GM13976 (cell line): ENCODE data around the gene DMRTC2.

Experiments used
- DNase-seq: peaks from one replicate; pipeline ENCODE4 v3.0.0; 2012; ENCODE audit warnings: low spot score
- in situ Hi-C: fragments of 300-500 bp; cut with MboI; formaldehyde crosslinking; loops from one replicate; pipeline ENCODE4 v1.12.0; 2022; ENCODE audit warnings: low sequenced_read_pairs, mixed read lengths, inconsistent platforms; ENCODE audit not compliant: unreplicated experiment
- TF ChIP-seq, protein P1 (sequence below): IDR thresholded peaks from 2 replicates; pipeline ENCODE4 v1.5.1; 2012; ENCODE audit warnings: borderline replicate concordance, mild to moderate bottlenecking; ENCODE audit not compliant: insufficient read depth; ENCODE audit errors: extremely low read depth, missing control alignments, control extremely low read depth

Gene DMRTC2

DNA sequence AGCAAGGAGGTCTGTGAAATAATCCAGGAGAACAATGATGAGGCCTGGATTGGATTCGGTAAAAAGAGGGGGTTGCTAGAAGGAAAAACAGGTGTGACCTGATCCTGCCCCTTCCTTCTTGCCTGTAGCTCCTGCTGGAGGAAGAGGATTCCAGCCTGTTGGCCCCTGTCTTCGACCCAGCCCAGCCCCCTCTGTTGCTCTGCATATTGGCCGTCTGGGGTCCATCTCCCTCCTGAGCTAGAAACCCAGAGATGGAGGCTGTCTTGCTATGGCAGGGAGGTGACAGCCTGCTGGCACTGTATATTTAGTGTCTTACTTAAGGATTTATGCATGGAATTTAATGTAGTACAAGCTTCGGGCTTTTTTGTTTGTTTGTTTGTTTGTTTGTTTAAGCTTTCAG is 6.6 kb downstream of the DMRTC2 start:
- TF ChIP-seq, protein P1, sequence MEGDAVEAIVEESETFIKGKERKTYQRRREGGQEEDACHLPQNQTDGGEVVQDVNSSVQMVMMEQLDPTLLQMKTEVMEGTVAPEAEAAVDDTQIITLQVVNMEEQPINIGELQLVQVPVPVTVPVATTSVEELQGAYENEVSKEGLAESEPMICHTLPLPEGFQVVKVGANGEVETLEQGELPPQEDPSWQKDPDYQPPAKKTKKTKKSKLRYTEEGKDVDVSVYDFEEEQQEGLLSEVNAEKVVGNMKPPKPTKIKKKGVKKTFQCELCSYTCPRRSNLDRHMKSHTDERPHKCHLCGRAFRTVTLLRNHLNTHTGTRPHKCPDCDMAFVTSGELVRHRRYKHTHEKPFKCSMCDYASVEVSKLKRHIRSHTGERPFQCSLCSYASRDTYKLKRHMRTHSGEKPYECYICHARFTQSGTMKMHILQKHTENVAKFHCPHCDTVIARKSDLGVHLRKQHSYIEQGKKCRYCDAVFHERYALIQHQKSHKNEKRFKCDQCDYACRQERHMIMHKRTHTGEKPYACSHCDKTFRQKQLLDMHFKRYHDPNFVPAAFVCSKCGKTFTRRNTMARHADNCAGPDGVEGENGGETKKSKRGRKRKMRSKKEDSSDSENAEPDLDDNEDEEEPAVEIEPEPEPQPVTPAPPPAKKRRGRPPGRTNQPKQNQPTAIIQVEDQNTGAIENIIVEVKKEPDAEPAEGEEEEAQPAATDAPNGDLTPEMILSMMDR = no peak
- DNase-seq = no peak
- in situ Hi-C loops = no loop called here

GRCh38 chr19:41853344-41853743 is 8.5 kb downstream of the DMRTC2 start:
- no peak for DNase-seq
- in situ Hi-C loops = no loop called here
- TF ChIP-seq, protein P1 = no peak

DNA sequence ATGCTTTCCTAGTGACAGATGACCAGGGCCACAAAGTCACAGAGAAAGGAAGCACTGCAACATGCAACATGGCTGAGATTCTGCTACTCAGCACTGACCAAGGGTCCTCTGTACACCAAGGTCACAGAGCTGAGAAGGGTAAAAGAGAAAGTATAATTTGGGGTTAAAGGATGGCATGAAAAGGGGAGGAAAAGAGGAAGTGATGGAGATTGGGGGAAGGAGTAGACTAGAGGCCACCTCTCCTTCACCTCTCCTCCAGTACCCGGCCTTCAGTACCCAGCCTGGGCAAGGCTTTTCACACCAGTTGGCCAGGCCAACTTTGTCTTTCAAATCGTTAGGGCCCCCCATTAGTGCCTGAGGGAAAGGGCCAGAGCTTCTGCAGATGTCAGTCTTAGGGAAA is 8.9 kb downstream of the DMRTC2 start:
- in situ Hi-C loops = no loop called here
- no peak for DNase-seq
- TF ChIP-seq, protein P1 = no peak

DNA sequence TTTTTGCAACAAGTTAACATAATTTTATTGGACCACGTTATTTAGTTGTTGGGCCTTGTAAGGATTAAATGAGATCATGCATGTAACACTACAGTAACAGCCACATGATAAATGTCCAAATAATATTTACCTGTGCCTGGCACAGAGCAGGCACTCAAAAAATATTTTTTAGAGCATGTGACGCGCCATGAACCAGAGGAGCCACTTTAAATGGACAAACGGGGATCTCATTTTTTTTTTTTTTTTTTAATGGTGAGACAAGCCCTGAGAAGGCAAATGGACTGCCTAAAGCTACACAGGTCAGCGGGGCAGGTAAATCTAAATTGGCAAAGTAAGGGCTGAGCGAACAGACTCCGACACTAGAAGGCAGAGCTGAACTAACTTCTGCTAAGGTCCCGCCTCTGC is 14.4 kb downstream of the DMRTC2 start:
- DNase-seq = no peak

DNA sequence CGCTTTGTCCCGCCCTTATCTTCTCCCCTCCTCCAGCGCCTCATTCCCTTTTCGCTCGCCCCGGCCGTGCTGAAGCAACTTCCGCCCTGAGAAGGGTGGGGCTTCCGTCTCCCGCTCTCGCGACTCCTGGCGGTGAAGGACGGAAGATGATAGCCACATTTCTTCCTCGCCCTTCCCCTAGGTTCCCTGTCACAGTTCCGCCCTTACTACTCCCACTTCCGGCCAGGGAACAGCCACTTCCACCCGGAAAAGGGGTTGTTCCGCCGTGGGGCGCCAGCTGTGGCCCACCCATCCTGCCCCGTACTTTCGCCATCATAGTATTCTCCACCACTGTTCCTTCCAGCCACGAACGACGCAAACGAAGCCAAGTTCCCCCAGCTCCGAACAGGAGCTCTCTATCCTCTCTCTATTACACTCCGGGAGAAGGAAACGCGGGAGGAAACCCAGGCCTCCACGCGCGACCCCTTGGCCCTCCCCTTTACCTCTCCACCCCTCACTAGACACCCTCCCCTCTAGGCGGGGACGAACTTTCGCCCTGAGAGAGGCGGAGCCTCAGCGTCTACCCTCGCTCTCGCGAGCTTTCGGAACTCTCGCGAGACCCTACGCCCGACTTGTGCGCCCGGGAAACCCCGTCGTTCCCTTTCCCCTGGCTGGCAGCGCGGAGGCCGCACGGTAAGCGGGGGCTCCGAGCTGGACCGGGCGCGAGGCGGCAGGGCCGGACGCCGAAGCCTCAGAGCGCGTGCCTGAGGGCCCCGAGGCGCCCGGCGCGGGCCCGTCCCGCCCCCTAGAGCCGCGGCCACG is 15.0 kb downstream of the DMRTC2 start, which contains the start of gene RPS19:
Gene RPS19 (plus strand): TSS at position 638 of the 801 bp plus-strand sequence. CDS start 520 bp downstream, outside the sequence.
- peak; percentile 97 for DNase-seq
- in situ Hi-C loops = loop anchor here (5.0 kb wide), 1 partner anchor 87 kb away; no protein-coding TSS in a partner anchor
- TF ChIP-seq, protein P1 = no peak

More for the DNA sequence above, 14.4 kb downstream of the DMRTC2 start:
- TF ChIP-seq, protein P1 = peak; percentile 57
- in situ Hi-C loops = no loop called here

DNA sequence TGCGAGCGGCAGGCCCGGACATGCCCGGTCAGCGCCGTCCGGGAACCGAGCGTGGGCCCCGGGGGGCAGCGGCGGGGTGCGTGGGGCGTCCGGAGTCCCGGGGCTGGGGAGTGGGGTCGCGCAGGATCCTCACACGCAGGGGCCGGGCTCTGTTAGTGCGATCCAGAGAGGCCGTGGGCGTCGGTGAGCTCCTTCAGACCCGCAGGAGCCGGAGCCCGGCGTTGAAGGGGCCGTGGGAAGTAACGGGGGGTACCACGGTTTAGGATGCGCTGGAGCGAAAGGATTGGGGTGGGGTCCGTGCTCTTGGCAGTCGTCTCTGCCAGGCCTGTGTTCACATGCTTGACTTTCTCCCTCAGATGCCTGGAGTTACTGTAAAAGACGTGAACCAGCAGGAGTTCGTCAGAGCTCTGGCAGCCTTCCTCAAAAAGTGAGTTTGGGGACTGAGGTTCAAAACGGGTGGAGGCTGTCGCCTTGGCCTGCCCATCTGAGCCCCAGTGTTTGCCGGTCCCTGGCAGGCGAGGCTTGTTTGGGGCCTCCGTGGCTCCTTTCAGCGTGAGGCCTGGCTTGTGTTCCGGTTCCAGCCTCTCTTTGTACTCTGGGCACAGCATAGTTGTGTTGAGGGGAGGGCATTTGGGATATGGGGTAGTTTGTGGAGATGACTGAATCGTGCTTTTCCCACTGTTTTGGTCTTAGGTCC is 15.7 kb downstream of the DMRTC2 start:
- in situ Hi-C loops = loop anchor here (5.0 kb wide), 1 partner anchor 87 kb away; no protein-coding TSS in a partner anchor
- DNase-seq = no peak
- TF ChIP-seq, protein P1 = no peak
